HAP-1 (cell line): Measurements from ENCODE around the gene PCDHGA4.
"Not testable (repeated sequence)": the region's sequence is repeated elsewhere in the genome, so short reads cannot be mapped to it uniquely, and the experiment has no call there.

ENCODE experiments used
- DNase-seq, 2 experiments: peaks; one replicate each; pipeline ENCODE4 v3.0.0-alpha.2; 2016 to 2020; ENCODE audit warnings: low spot score in 2 of 2
- H3K27me3 ChIP-seq: fragments of 250-450 bp; sonication (Bioruptor Pico); 2 replicates; pipeline ENCODE4 v1.5.1; 2020; ENCODE audit warnings: low read depth, mild to moderate bottlenecking, moderate library complexity
- H3K36me3 ChIP-seq: fragments of 250-450 bp; sonication (Bioruptor Pico); replicated peaks from 2 replicates; pipeline ENCODE4 v1.5.1; 2020; ENCODE audit warnings: mild to moderate bottlenecking
- H3K4me1 ChIP-seq: fragments of 250-450 bp; sonication (Bioruptor Pico); 2 replicates; pipeline ENCODE4 v1.5.1; 2020; ENCODE audit warnings: mild to moderate bottlenecking
- H3K4me3 ChIP-seq: fragments of 250-450 bp; sonication (Bioruptor Pico); 2 replicates; pipeline ENCODE4 v1.5.1; 2020; ENCODE audit warnings: mild to moderate bottlenecking, moderate library complexity
- H3K9me3 ChIP-seq: fragments of 250-450 bp; sonication (Bioruptor Pico); 2 replicates; pipeline ENCODE4 v1.5.1; 2020; ENCODE audit warnings: mild to moderate bottlenecking, moderate library complexity
- in situ Hi-C: fragments of 300-500 bp; cut with MboI; formaldehyde crosslinking; loops from 3 replicates; pipeline ENCODE4 v1.14.3; 2020; ENCODE audit warnings: low sequenced_read_pairs, inconsistent platforms, mixed read lengths

PCDHGA4 gene

DNA sequence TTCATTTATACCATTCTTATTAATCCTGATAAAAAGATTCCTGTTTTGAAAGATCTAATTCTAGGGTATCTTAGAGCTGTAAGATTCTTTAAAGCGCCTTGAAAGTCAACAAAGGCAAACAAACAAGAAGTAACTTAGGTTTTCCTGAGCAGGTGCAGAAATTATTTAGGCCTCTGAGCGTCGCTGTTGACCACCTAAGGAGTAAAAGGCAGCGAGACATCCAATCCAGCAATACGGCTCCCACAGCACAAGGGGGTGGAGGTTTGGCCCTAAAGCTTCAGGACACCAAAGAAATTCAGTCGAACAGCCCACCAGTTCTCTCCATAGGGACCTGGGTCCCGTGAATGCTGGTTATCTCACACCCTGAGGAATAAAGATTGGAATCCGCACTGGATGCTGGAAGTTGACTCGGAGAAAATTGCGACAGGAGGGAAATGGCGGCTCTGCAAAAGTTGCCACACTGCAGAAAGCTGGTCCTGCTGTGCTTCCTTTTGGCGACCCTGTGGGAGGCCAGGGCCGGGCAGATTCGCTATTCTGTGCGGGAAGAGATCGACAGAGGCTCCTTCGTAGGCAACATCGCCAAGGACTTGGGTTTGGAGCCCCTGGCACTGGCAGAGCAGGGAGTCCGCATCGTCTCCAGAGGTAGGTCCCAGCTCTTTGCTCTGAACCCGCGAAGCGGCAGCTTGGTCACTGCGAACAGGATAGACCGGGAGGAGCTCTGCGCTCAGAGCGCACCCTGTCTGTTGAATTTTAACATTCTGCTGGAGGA, 16.1 kb upstream of the PCDHGA4 start, which contains the start of gene PCDHGA2:
PCDHGA2 (plus strand) TSS at position 223 of the 769 bp plus-strand sequence.
- no peaks in the 10 kb centered on the region for H3K9me3 ChIP-seq
- no peaks in the 10 kb centered on the region for H3K36me3 ChIP-seq
- H3K4me3 ChIP-seq: no peak within 1 kb of the TSS
- in situ Hi-C loops: no loop called here
- peak in 1 of 2 experiments; percentile 52 for DNase-seq
- no peaks in the 10 kb centered on the region for H3K4me1 ChIP-seq
- no peaks in the 10 kb centered on the region for H3K27me3 ChIP-seq

DNA sequence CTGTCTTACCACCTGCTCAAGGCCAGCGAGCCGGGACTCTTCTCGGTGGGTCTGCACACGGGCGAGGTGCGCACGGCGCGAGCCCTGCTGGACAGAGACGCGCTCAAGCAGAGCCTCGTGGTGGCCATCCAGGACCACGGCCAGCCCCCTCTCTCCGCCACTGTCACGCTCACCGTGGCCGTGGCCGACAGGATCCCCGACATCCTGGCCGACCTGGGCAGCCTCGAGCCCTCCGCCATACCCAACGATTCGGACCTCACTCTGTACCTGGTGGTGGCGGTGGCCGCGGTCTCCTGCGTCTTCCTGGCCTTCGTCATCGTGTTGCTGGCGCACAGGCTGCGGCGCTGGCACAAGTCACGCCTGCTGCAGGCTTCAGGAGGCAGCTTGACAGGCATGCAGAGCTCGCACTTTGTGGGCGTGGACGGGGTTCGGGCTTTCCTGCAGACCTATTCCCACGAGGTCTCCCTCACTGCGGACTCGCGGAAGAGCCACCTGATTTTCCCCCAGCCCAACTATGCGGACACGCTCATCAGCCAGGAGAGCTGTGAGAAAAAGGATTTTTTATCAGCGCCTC, 14.0 kb upstream of the PCDHGA4 start:
- H3K27me3 ChIP-seq, H3K4me3 ChIP-seq, in situ Hi-C loops, H3K9me3 ChIP-seq, DNase-seq, H3K4me1 ChIP-seq, H3K36me3 ChIP-seq: not testable (repeated sequence)

DNA sequence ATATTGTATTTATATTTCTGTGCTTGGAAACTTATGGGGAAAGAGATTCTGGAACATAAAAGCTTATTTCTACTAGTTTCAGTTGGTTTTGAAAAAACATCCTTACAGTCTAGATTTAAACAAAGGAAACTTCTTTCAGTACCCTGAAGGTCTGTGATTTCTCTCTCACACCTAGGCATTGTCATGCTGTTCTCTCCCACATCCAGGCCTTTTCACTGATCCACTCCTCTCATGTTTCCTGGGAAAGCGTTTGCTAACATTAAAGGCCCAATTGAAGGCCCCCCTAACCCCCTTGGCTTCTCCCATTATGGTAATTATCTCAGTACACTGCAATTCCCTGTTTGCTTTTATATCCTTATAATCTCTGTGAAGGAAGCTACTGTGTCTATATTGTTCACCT, 12.0 kb upstream of the PCDHGA4 start:
- Histone ChIP-seq H3K9me3 (no peaks in the 10 kb centered on the region), H3K36me3 (no peaks in the 10 kb centered on the region), H3K4me1 (no peaks in the 10 kb centered on the region), H3K27me3 (no peaks in the 10 kb centered on the region), H3K4me3 (no peak overlapping the region)
- in situ Hi-C loops: no loop called here
- DNase-seq: no peak

DNA sequence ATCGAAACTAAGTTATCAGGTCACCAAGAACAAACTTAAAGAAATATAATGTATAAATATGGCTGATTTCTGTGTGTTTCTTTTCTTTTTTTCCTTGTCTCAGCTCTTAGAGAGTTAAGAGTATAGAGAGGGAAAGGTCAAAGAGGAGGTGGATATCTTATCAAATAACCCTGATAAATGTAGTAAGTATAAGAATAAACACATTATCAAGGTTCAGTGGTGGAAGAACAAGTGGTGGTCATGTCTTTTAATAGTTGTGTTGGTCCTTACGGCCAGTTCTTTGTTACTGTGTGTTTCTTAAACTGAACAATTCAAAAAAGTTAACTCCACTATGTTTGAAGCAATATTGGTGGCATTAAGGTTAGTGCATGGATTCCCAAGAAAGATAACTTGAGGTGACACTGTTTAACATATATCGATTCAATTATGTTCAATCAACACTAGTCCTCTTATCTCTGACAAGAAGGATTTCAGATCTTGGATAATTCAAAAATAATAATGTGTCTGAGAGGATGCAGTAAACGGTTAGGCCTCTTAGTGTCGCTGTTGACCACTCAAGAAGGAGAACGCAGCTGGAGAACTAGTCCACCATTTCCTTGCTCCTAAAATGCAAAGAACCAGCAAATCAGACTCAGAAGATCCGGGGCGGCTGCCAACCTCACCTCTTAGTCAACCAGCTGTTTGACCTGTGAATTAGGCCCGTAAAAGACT, 11.4 kb upstream of the PCDHGA4 start, which contains the start of gene PCDHGA3:
PCDHGA3 (plus strand) TSS at position 588 of the 711 bp plus-strand sequence. CDS start 205 bp downstream, outside the sequence.
- Histone ChIP-seq H3K36me3 (no peaks in the 10 kb centered on the region), H3K27me3 (no peaks in the 10 kb centered on the region), H3K4me3 (no peak within 1 kb of the TSS), H3K9me3 (no peaks in the 10 kb centered on the region), H3K4me1 (no peaks in the 10 kb centered on the region)
- no peak for DNase-seq
- in situ Hi-C loops: no loop called here

DNA sequence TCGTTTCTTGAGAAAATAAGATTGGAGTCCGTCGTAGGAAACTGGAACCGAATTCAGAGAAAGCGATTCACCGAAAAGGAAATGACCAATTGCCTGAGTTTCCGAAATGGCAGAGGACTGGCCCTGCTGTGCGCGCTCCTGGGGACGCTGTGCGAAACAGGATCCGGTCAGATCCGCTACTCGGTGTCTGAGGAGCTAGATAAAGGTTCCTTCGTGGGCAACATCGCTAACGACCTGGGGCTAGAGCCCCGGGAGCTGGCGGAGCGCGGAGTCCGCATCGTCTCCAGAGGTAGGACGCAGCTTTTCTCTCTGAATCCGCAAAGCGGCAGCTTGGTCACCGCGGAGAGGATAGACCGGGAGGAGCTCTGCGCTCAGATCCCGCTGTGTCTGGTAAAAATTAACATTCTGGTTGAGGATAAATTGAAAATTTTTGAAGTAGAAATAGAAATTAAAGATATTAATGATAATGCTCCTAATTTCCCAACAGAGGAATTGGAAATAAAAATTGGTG, 10.8 kb upstream of the PCDHGA4 start:
- H3K27me3 ChIP-seq: no peaks in the 10 kb centered on the region
- in situ Hi-C loops: no loop called here
- H3K36me3 ChIP-seq: no peaks in the 10 kb centered on the region
- no peak for DNase-seq
- no peaks in the 10 kb centered on the region for H3K9me3 ChIP-seq
- H3K4me1 ChIP-seq: no peaks in the 10 kb centered on the region
- no peak overlapping the region for H3K4me3 ChIP-seq

DNA sequence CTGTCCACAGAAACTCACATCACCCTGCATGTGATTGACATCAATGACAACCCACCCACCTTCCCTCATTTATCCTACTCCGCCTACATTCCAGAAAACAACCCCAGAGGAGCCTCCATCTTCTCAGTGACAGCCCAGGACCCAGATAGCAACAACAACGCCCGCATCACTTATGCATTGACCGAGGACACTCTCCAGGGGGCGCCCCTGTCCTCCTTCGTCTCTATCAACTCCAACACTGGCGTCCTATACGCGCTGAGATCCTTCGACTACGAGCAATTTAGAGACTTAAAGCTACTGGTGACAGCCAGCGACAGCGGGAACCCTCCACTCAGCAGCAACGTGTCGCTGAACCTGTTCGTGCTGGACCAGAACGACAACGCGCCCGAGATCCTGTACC, 9.5 kb upstream of the PCDHGA4 start:
- in situ Hi-C loops: no loop called here
- H3K27me3 ChIP-seq: no peaks in the 10 kb centered on the region
- H3K4me1 ChIP-seq: no peaks in the 10 kb centered on the region

DNA sequence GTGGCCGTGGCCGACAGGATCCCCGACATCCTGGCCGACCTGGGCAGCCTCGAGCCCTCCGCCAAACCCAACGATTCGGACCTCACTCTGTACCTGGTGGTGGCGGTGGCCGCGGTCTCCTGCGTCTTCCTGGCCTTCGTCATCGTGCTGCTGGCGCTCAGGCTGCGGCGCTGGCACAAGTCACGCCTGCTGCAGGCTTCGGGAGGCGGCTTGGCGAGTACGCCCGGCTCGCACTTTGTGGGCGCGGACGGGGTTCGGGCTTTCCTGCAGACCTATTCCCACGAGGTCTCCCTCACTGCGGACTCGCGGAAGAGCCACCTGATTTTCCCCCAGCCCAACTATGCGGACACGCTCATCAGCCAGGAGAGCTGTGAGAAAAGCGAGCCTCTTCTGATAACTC, 8.8 kb upstream of the PCDHGA4 start:
- H3K36me3 ChIP-seq, DNase-seq, in situ Hi-C loops, H3K4me1 ChIP-seq, H3K9me3 ChIP-seq, H3K27me3 ChIP-seq, H3K4me3 ChIP-seq: not testable (repeated sequence)

More for the DNA sequence above, 9.5 kb upstream of the PCDHGA4 start:
- no peak for DNase-seq
- Histone ChIP-seq H3K4me3 (no peak overlapping the region), H3K36me3 (no peaks in the 10 kb centered on the region), H3K9me3 (no peaks in the 10 kb centered on the region)

DNA sequence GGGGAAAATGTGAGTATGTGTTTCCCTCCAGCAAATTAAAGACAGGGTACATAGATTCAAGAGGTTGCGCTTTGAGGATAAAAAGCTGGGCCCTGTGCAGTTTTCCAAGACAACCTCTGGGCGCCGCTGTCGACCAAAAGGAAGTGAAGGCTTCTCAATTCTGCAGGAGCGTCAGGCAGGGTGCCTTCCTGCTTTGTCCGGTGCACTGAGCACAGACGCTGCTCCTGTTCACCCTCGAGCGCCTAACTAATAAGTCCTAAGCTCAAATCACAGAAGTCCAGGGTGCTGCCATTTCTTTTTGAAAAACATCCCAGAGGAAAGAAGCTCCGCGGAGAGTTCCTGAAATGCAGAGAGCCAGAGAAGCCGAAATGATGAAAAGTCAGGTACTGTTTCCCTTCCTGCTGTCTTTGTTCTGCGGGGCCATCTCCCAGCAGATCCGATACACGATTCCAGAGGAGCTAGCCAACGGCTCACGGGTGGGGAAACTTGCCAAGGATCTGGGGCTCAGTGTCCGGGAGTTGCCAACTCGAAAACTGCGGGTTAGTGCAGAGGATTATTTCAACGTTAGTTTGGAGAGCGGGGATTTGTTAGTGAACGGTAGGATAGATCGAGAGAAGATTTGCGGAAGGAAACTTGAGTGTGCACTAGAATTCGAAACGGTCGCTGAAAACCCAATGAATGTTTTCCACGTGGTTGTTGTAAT, 4.8 kb upstream of the PCDHGA4 start, which contains the start of gene PCDHGB1:
PCDHGB1 (plus strand) TSS at position 183 of the 703 bp plus-strand sequence; CDS start at position 345, 162 bp downstream.
- in situ Hi-C loops: loop anchor here (10.0 kb wide), 1 partner anchor 215 kb away; no protein-coding TSS in a partner anchor
- Histone ChIP-seq H3K27me3 (no peaks in the 10 kb centered on the region), H3K4me1 (no peaks in the 10 kb centered on the region), H3K36me3 (no peaks in the 10 kb centered on the region), H3K9me3 (no peaks in the 10 kb centered on the region), H3K4me3 (no peak within 1 kb of the TSS)
- DNase-seq: peak; percentile 40 to 74

DNA sequence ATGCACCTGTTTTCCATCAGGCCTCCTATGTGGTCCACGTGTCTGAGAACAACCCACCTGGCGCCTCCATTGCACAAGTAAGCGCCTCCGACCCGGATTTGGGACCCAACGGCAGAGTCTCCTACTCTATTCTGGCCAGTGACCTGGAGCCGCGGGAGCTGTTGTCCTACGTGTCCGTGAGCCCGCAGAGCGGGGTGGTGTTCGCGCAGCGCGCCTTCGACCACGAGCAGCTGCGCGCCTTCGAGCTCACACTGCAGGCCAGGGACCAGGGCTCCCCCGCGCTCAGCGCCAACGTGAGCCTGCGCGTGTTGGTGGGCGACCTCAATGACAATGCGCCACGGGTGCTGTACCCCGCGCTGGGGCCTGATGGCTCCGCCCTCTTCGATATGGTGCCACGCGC, 3.2 kb upstream of the PCDHGA4 start:
- no peaks in the 10 kb centered on the region for H3K27me3 ChIP-seq
- no peaks in the 10 kb centered on the region for H3K36me3 ChIP-seq
- no peaks in the 10 kb centered on the region for H3K9me3 ChIP-seq
- in situ Hi-C loops: loop anchor here (10.0 kb wide), 1 partner anchor 213 kb away; no protein-coding TSS in a partner anchor
- DNase-seq: no peak
- H3K4me3 ChIP-seq: no peak overlapping the region
- no peaks in the 10 kb centered on the region for H3K4me1 ChIP-seq

DNA sequence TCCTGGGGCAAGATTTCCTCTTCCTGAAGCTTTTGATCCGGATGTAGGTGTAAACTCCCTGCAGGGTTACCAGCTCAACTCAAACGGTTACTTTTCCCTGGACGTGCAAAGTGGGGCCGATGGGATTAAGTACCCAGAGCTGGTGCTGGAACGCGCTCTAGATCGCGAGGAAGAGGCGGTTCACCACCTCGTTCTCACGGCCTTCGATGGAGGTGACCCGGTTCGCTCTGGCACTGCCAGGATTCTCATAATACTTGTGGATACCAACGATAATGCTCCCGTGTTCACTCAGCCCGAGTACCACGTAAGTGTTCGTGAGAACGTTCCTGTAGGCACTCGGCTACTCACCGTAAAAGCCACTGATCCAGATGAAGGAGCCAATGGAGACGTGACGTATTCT, 820 bp downstream of the PCDHGA4 start:
- no peaks in the 10 kb centered on the region for H3K4me1 ChIP-seq
- H3K4me3 ChIP-seq: no peak overlapping the region
- no peaks in the 10 kb centered on the region for H3K27me3 ChIP-seq
- in situ Hi-C loops: loop anchor here (10.0 kb wide), 1 partner anchor 209 kb away; no protein-coding TSS in a partner anchor
- no peak for DNase-seq
- no peaks in the 10 kb centered on the region for H3K9me3 ChIP-seq
- no peaks in the 10 kb centered on the region for H3K36me3 ChIP-seq

DNA sequence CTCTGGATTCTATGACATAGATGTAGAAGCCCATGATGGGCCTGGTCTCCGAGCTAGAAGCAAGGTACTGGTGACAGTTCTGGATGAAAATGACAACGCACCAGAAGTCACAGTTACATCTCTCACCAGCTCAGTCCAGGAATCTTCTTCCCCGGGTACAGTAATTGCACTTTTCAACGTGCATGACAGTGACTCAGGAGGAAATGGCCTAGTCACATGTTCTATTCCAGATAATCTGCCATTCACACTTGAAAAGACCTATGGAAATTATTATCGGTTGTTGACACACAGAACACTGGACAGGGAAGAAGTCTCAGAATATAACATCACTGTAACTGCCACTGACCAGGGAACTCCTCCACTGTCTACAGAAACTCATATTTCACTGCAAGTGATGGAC, 1.3 kb downstream of the PCDHGA4 start:
- H3K36me3 ChIP-seq: no peaks in the 10 kb centered on the region
- no peaks in the 10 kb centered on the region for H3K9me3 ChIP-seq
- no peak overlapping the region for H3K4me3 ChIP-seq
- H3K27me3 ChIP-seq: no peaks in the 10 kb centered on the region
- no peaks in the 10 kb centered on the region for H3K4me1 ChIP-seq
- DNase-seq: no peak
- in situ Hi-C loops: loop anchor here (10.0 kb wide), 1 partner anchor 209 kb away; no protein-coding TSS in a partner anchor

DNA sequence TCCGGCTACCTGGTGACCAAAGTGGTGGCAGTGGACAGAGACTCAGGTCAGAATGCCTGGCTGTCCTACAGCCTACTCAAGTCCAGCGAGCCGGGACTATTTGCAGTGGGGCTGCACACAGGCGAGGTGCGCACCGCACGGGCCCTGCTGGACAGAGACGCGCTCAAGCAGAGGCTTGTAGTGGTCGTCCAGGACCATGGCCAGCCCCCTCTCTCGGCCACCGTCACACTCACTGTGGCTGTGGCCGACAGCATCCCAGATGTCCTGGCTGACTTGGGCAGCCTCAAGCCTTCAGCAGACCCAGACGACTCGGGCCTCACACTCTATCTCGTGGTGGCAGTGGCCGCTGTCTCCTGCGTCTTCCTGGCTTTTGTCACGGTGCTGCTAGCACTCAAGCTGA, 2.1 kb downstream of the PCDHGA4 start:
- no peak for DNase-seq
- Histone ChIP-seq H3K36me3 (no peaks in the 10 kb centered on the region), H3K27me3 (no peaks in the 10 kb centered on the region), H3K4me3 (no peak overlapping the region), H3K9me3 (no peaks in the 10 kb centered on the region), H3K4me1 (no peaks in the 10 kb centered on the region)
- in situ Hi-C loops: loop anchor here (10.0 kb wide), 1 partner anchor 208 kb away; no protein-coding TSS in a partner anchor
